Gastroesophageal sphincter (tissue), 4 donors: Measurements from ENCODE around the gene PRKAG2. TPM values are rescaled to one million over a fixed set of nuclear protein-coding genes. Genes with fewer than 3 reads are reported as not detected.

ENCODE experiments used
- ATAC-seq: fragments of 150-250 bp; one replicate; pipeline ENCODE4 v1.9.1; 2016; ENCODE audit warnings: mild to moderate bottlenecking, moderate library complexity
- H3K27ac ChIP-seq, 4 donors: fragments of 200-600 bp; sonication (generic) in 3 of 4; 1 replicate in 3 of 4; 2 replicates in 1 of 4; pipeline ENCODE4 v1.5.1; 2016 to 2019
- H3K27me3 ChIP-seq: fragments of 200-600 bp; sonication (generic); one replicate; pipeline ENCODE4 v1.5.1; 2019
- H3K36me3 ChIP-seq, 2 donors: fragments of 200-600 bp; sonication (generic); one replicate each; pipeline ENCODE4 v1.5.1; 2019; ENCODE audit warnings: control low read depth in 1 of 2
- H3K4me1 ChIP-seq, 3 donors: fragments of 200-600 bp; sonication (generic); 1 replicate in 2 of 3; 2 replicates in 1 of 3; pipeline ENCODE4 v1.5.1; 2016 to 2019; ENCODE audit warnings: control low read depth in 2 of 3
- H3K4me3 ChIP-seq, 2 donors: fragments of 200-600 bp; sonication (generic); one replicate each; pipeline ENCODE4 v1.5.1; 2019; ENCODE audit warnings: mild to moderate bottlenecking in 1 of 2, moderate library complexity in 1 of 2
- H3K9me3 ChIP-seq, 3 donors: fragments of 200-600 bp; sonication (generic); one replicate each; pipeline ENCODE4 v1.5.1; 2017 to 2019; ENCODE audit warnings: control low read depth in 2 of 3
- CTCF ChIP-seq, 4 experiments: fragments of 200-600 bp in 2 of 4; fragments of 450-650 bp in 2 of 4; sonication (generic) in 1 of 4; IDR thresholded peaks; one replicate each; pipeline ENCODE4 v1.5.1; 2017 to 2019; ENCODE audit warnings: antibody characterized with exemption in 4 of 4, mild to moderate bottlenecking in 2 of 4, moderate library complexity in 2 of 4
- EP300 ChIP-seq: sonication (generic); formaldehyde crosslinking; IDR thresholded peaks from one replicate; pipeline ENCODE4 v1.6.1; 2017; ENCODE audit warnings: antibody characterized with exemption, mild to moderate bottlenecking
- POLR2A ChIP-seq, 2 donors: fragments of 450-650 bp; IDR thresholded peaks; one replicate each; pipeline ENCODE4 v1.6.1; 2017; ENCODE audit warnings: antibody characterized with exemption in 2 of 2, mild to moderate bottlenecking in 2 of 2, moderate library complexity in 1 of 2
- POLR2AphosphoS5 ChIP-seq: sonication (generic); formaldehyde crosslinking; IDR thresholded peaks from one replicate; pipeline ENCODE4 v1.6.1; 2017; ENCODE audit warnings: antibody characterized with exemption
- WGBS, 2 donors: methylation state at CpG; one replicate each; pipeline ENCODE4 v1.1.5; 2018; ENCODE audit warnings: low coverage in 1 of 2; 5-methylcytosine and 5-hydroxymethylcytosine counted together
- total RNA-seq, 4 donors: library from RNA; depleted of rRNA; stranded (reverse); fragments of >200 nt; gene quantifications; one replicate each; pipeline ENCODE4 v1.1.0, GENCODE V29; 2016

Gene PRKAG2
- total RNA-seq, 4 donors from 2014 or later = 48.9 to 89.0 (median 75.7) TPM

GRCh38 chr7:151513133-151513532 is 363.8 kb downstream of the PRKAG2 start:
- no peak for ATAC-seq
- no peak overlapping the region for H3K4me3 ChIP-seq
- no peaks in the 10 kb centered on the region for H3K27me3 ChIP-seq
- H3K36me3 ChIP-seq = no peaks in the 10 kb centered on the region
- peaks cover 22 to 99% (median 40%) of the 10 kb centered on the region in 3 donors for H3K4me1 ChIP-seq
- H3K9me3 ChIP-seq = no peaks in the 10 kb centered on the region
- peak overlapping the region in 3 of 4 donors; percentile 54 to 100 (median 71) for H3K27ac ChIP-seq
- TF ChIP-seq POLR2AphosphoS5 (no peak), CTCF (IDR thresholded peaks at IDR 0.05) (no peak), POLR2A (IDR thresholded peaks at IDR 0.05) (no peak), EP300 (no peak)
- WGBS, 2 donors = 89 to 95% methylated on average over 1 of the region's 1 CpG

GRCh38 chr7:151512353-151512752 is 364.6 kb downstream of the PRKAG2 start:
- Histone ChIP-seq H3K4me1 (peaks cover 28 to 99% (median 42%) of the 10 kb centered on the region in 3 donors), H3K27me3 (no peaks in the 10 kb centered on the region), H3K9me3 (no peaks in the 10 kb centered on the region), H3K27ac (peak overlapping the region in 3 of 4 donors; percentile 54 to 100 (median 71)), H3K4me3 (no peak overlapping the region), H3K36me3 (no peaks in the 10 kb centered on the region)
- ATAC-seq = peak; percentile 19
- TF ChIP-seq EP300 (no peak), CTCF (IDR thresholded peaks at IDR 0.05) (no peak), POLR2AphosphoS5 (no peak), POLR2A (IDR thresholded peaks at IDR 0.05) (no peak)
- WGBS, 2 donors = 29 to 55% methylated on average over 4 to 7 of the region's 7 CpGs

GRCh38 chr7:151511946-151512345 is 365.0 kb downstream of the PRKAG2 start:
- peak; percentile 49 for ATAC-seq
- Histone ChIP-seq H3K4me3 (no peak overlapping the region), H3K36me3 (no peaks in the 10 kb centered on the region), H3K27me3 (no peaks in the 10 kb centered on the region), H3K4me1 (peaks cover 32 to 99% (median 42%) of the 10 kb centered on the region in 3 donors), H3K27ac (peak overlapping the region in 3 of 4 donors; percentile 54 to 100 (median 71)), H3K9me3 (no peaks in the 10 kb centered on the region)
- TF ChIP-seq EP300 = no peak
- TF ChIP-seq POLR2A (IDR thresholded peaks at IDR 0.05) = no peak
- no peak for TF ChIP-seq CTCF (IDR thresholded peaks at IDR 0.05)
- peak; percentile 15 for TF ChIP-seq POLR2AphosphoS5
- 65 to 78% methylated on average over 4 of the region's 4 CpGs for WGBS, 2 donors

GRCh38 chr7:151511270-151511669 is 365.6 kb downstream of the PRKAG2 start:
- H3K4me3 ChIP-seq = no peak overlapping the region
- TF ChIP-seq EP300 (no peak), POLR2A (IDR thresholded peaks at IDR 0.05) (no peak), POLR2AphosphoS5 (no peak), CTCF (IDR thresholded peaks at IDR 0.05) (no peak)
- WGBS, 2 donors = 79 to 83% methylated on average over 4 of the region's 4 CpGs
- H3K27ac ChIP-seq = peak overlapping the region in 3 of 4 donors; percentile 54 to 100 (median 71)
- ATAC-seq = no peak
- H3K4me1 ChIP-seq = peaks cover 32 to 99% (median 48%) of the 10 kb centered on the region in 3 donors
- H3K36me3 ChIP-seq = no peaks in the 10 kb centered on the region
- H3K27me3 ChIP-seq = no peaks in the 10 kb centered on the region
- no peaks in the 10 kb centered on the region for H3K9me3 ChIP-seq

- Histone ChIP-seq H3K4me3 (no peak overlapping the region), H3K27ac (peak overlapping the region; percentile 47 to 81 (median 58)), H3K36me3 (no peaks in the 10 kb centered on the region), H3K9me3 (no peaks in the 10 kb centered on the region), H3K27me3 (no peaks in the 10 kb centered on the region), H3K4me1 (peaks cover 32 to 96% (median 49%) of the 10 kb centered on the region in 3 donors)
- 46 to 62% methylated on average over 4 to 5 of the region's 5 CpGs for WGBS, 2 donors
- ATAC-seq = no peak
- TF ChIP-seq POLR2AphosphoS5 = no peak
- no peak for TF ChIP-seq CTCF (IDR thresholded peaks at IDR 0.05)
- no peak for TF ChIP-seq EP300
- TF ChIP-seq POLR2A (IDR thresholded peaks at IDR 0.05) = no peak
Observed at GRCh38 chr7:151509670-151510333, 367.1 kb downstream of the PRKAG2 start.
